K562 (cell line): ENCODE results near the gene HCN3. TPM values are rescaled to one million over a fixed set of nuclear protein-coding genes. Genes with fewer than 3 reads are reported as not detected.
A peak's percentile ranks its signal among the peaks of the same experiment; 100 is the strongest.

ENCODE experiments used
- FIP1L1 ChIP-seq: fragments of 200-400 bp; formaldehyde crosslinking; IDR thresholded peaks from 2 replicates; pipeline ENCODE4 v1.6.1; 2018; ENCODE audit warnings: mild to moderate bottlenecking, low read depth, low read length; ENCODE audit not compliant: poor library complexity, severe bottlenecking
- FOXP1 ChIP-seq: sonication (generic); formaldehyde crosslinking; IDR thresholded peaks from 2 replicates; pipeline ENCODE4 v1.8.0; 2022; ENCODE audit warnings: mild to moderate bottlenecking, missing genetic modification reagents
- GABPA ChIP-seq: fragments of 200-800 bp; sonication (Bioruptor generic); conservative IDR thresholded peaks from 2 replicates; pipeline ENCODE4 v1.6.1; 2016; ENCODE audit warnings: low read depth, missing genetic modification characterization, missing compliant biosample characterization
- HMGN3 ChIP-seq: IDR thresholded peaks from 2 replicates; pipeline ENCODE4 v1.6.1; 2011; ENCODE audit warnings: borderline replicate concordance, low read depth, mild to moderate bottlenecking, mixed read lengths, low read length; ENCODE audit not compliant: insufficient read length; ENCODE audit errors: extremely low read depth
- KLF13 ChIP-seq: fragments of 450-650 bp; IDR thresholded peaks from 2 replicates; pipeline ENCODE4 v1.6.1; 2016; ENCODE audit warnings: missing genetic modification characterization, low read depth, mild to moderate bottlenecking, missing compliant biosample characterization, moderate library complexity, borderline replicate concordance
- L3MBTL2 ChIP-seq: fragments of 450-650 bp; IDR thresholded peaks from 2 replicates; pipeline ENCODE4 v1.6.1; 2016; ENCODE audit warnings: mild to moderate bottlenecking, moderate library complexity
- LCOR ChIP-seq: sonication (generic); formaldehyde crosslinking; IDR thresholded peaks from 2 replicates; pipeline ENCODE4 v1.8.0; 2022; ENCODE audit warnings: mild to moderate bottlenecking, missing genetic modification reagents
- MCM3 ChIP-seq: fragments of 450-650 bp; IDR thresholded peaks from 2 replicates; pipeline ENCODE4 v1.6.1; 2016
- NFE2 ChIP-seq: IDR thresholded peaks from 2 replicates; pipeline ENCODE4 v1.6.1; 2014; ENCODE audit warnings: antibody characterized with exemption, low read depth
- RBFOX2 ChIP-seq: fragments of 200-400 bp; formaldehyde crosslinking; IDR thresholded peaks from 2 replicates; pipeline ENCODE4 v1.6.1; 2017; ENCODE audit warnings: low read depth, mild to moderate bottlenecking, low read length, moderate library complexity
- RBM22 ChIP-seq: fragments of 200-400 bp; formaldehyde crosslinking; IDR thresholded peaks from 2 replicates; pipeline ENCODE4 v1.6.1; 2018; ENCODE audit warnings: low read length, low read depth; ENCODE audit not compliant: poor library complexity, severe bottlenecking
- SRSF7 ChIP-seq: fragments of 200-400 bp; formaldehyde crosslinking; optimal IDR thresholded peaks from 2 replicates; pipeline ENCODE3; 2017; ENCODE audit warnings: mild to moderate bottlenecking, low read depth, low read length
- UBTF ChIP-seq, 2 experiments: IDR thresholded peaks; 2 replicates each; pipeline ENCODE4 v1.6.1; 2012; ENCODE audit warnings: improper control_type of control experiment in 2 of 2, low read depth in 2 of 2, low read length in 2 of 2, borderline replicate concordance in 1 of 2
- ZBTB2 ChIP-seq: fragments of 450-650 bp; IDR thresholded peaks from 2 replicates; pipeline ENCODE4 v1.6.1; 2016; ENCODE audit warnings: antibody characterized with exemption
- ZNF589 ChIP-seq: fragments of 200-800 bp; sonication (Bioruptor generic); IDR thresholded peaks from 2 replicates; pipeline ENCODE4 v1.6.1; 2016; ENCODE audit warnings: low read depth, missing genetic modification characterization, missing compliant biosample characterization
- ZNF740 ChIP-seq, 3 experiments: fragments of 200-800 bp in 1 of 3; sonication (Bioruptor generic) in 1 of 3; sonication (generic) in 1 of 3; formaldehyde crosslinking in 1 of 3; IDR thresholded peaks; 2 replicates each; pipeline versions ENCODE4 v1.6.1 to v1.8.0; 2016 to 2022; ENCODE audit warnings: mild to moderate bottlenecking in 2 of 3, missing compliant biosample characterization in 2 of 3, missing genetic modification characterization in 2 of 3, missing genetic modification reagents in 1 of 3
- polyA plus RNA-seq, 8 experiments: library from polyadenylated mRNA; depleted of rRNA in 4 of 8; stranded (reverse) in 5 of 8; unstranded in 3 of 8; fragments of >200 nt; fragmentation: Nextera tagmentation in 2 of 8; fragmentation: Illumina TruSeq in 1 of 8; extraction: Ambion mirVana in 2 of 8; extraction: Trizol in 1 of 8; gene quantifications; 2 replicates each; pipeline versions ENCODE4 v1.2.1 to v1.2.3, GENCODE V29; 2011 to 2014; ENCODE audit warnings: inconsistent platforms in 1 of 8, missing spikeins in 1 of 8
- total RNA-seq, 7 experiments: library from RNA; depleted of rRNA in 6 of 7; stranded (reverse); fragments of >200 nt in 6 of 7; fragmentation: Illumina TruSeq in 2 of 7; extraction: Trizol in 2 of 7; gene quantifications; 2 replicates each; pipeline versions ENCODE4 v1.2.1 to v1.2.3, GENCODE V29; 2011 to 2021; ENCODE audit warnings: low replicate concordance in 1 of 7
- TF ChIP-seq, protein P1 (sequence below), 2 experiments: fragments of 450-650 bp; conservative IDR thresholded peaks; 2 replicates each; pipeline ENCODE4 v1.6.1; 2017; ENCODE audit warnings: mild to moderate bottlenecking in 2 of 2, moderate library complexity in 2 of 2

HCN3 gene
- total and polyA plus RNA-seq, 9 of the 15 experiments (the other 6 are each of a cell fraction or from before 2014, with no cell fraction given), result 0.91 to 9.7 (median 3.9) TPM

DNA sequence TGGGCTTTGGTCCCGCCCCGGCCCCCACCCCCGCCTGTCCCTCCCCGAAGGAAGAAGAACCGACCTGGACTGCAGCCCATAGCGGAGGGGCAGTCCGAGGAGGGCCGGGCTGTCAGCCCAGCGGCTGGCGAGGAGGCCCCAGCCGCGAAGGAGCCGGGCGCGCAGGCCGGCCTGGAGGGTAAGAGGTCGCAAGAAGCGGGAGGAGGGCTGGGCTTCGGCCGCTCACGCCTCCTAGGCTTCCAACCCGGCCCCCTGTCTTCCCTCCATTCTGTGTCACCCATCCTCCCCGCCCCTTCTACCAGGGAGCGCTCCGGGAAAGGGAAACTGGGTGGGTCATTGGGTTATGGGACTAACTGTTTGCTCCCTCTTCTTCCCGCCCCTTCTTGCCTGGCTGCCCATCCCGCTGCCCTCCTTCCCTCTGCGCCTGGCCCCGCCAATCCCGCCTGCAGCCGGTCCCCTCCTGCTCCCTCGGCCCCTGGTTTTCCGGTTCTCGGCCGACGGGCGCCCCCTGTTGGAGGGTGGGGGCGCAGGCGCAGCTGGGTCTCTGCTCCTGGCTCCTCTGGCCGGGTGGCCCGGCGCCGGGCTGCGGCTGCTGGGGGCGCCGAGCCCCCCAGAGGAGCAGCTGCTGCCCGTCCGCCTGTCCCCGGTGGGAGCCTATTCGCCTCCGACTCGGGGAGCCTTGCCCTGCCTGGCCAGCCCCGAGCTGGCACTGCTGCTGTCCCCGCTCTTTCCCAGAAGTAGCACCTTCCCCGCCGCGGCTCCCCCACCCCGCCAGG, 45.9 kb downstream of the HCN3 start (continued):
- TF ChIP-seq UBTF (IDR thresholded peaks at IDR 0.05; ENCODE audit: borderline replicate concordance in 1 of 2, low read depth in 2 of 2, low read length in 2 of 2), result peak in 1 of 2 experiments; percentile 21; a peak in 1 of 4 replicates
- no peak for TF ChIP-seq ZNF589
- TF ChIP-seq FOXP1 (CRISPR knock-in tag), result 0 out of 2 replicates have a peak, but pooled peaks have one; percentile 52
- TF ChIP-seq, protein P1, sequence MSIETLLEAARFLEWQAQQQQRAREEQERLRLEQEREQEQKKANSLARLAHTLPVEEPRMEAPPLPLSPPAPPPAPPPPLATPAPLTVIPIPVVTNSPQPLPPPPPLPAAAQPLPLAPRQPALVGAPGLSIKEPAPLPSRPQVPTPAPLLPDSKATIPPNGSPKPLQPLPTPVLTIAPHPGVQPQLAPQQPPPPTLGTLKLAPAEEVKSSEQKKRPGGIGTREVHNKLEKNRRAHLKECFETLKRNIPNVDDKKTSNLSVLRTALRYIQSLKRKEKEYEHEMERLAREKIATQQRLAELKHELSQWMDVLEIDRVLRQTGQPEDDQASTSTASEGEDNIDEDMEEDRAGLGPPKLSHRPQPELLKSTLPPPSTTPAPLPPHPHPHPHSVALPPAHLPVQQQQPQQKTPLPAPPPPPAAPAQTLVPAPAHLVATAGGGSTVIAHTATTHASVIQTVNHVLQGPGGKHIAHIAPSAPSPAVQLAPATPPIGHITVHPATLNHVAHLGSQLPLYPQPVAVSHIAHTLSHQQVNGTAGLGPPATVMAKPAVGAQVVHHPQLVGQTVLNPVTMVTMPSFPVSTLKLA (conservative IDR thresholded peaks at IDR 0.05), result peak in 1 of 2 experiments; percentile 63; a peak in 2 of 4 replicates
- TF ChIP-seq ZNF740 (CRISPR knock-in tag; IDR thresholded peaks at IDR 0.05), result peak; percentile 58; the same call in 1 of the 2 replicates
- peak in 1 of 2 experiments; percentile 26; a peak in 1 of 4 replicates for TF ChIP-seq ZNF740 (tag; IDR thresholded peaks at IDR 0.05)
- peak; percentile 59; the same call in 1 of the 2 replicates for TF ChIP-seq RBFOX2
- TF ChIP-seq FIP1L1, result peak; percentile 60
- 0 out of 2 replicates have a peak, but pooled peaks have one; percentile 40 for TF ChIP-seq LCOR
- TF ChIP-seq ZBTB2, result peak; percentile 68; the same call in 1 of the 2 replicates
- TF ChIP-seq NFE2, result no peak
- TF ChIP-seq MCM3, result no peak
- TF ChIP-seq HMGN3, result peak; percentile 87
- TF ChIP-seq GABPA (tag), result peak; percentile 89
- TF ChIP-seq L3MBTL2, result peak; percentile 76
- TF ChIP-seq KLF13, result 0 out of 2 replicates have a peak, but pooled peaks have one; percentile 37
- peak; percentile 64 for TF ChIP-seq RBM22
- TF ChIP-seq SRSF7, result no peak
